GM21515 (cell line): ENCODE results near the gene GET4.
"Not testable (repeated sequence)": the region's sequence is repeated elsewhere in the genome, so short reads cannot be mapped to it uniquely, and the experiment has no call there.

Source experiments
- ATAC-seq: cut with Tn5 transposase; IDR thresholded peaks from one replicate; pipeline ENCODE4 v1.9.1; 2021; ENCODE audit not compliant: unreplicated experiment

GET4 gene

GRCh38 chr7:868189-868486, 8.2 kb upstream of the GET4 start:
- ATAC-seq = no peak

- ATAC-seq = no peak
Observed at GRCh38 chr7:869348-869747, 7.0 kb upstream of the GET4 start.

- ATAC-seq = no peak
Observed at GRCh38 chr7:871900-872537, 4.3 kb upstream of the GET4 start.

- not testable (repeated sequence) for ATAC-seq
Observed at GRCh38 chr7:872685-873084, 3.7 kb upstream of the GET4 start.

GRCh38 chr7:873367-874002, 2.9 kb upstream of the GET4 start:
- no peak for ATAC-seq

- no peak for ATAC-seq
Observed at GRCh38 chr7:874031-874749, 2.2 kb upstream of the GET4 start.

GRCh38 chr7:875051-875450, 1.3 kb upstream of the GET4 start:
- no peak for ATAC-seq

GRCh38 chr7:875476-876076, 778 bp upstream of the GET4 start:
- no peak for ATAC-seq

GRCh38 chr7:876972-877311, 588 bp downstream of the GET4 start:
- ATAC-seq = peak; percentile 28

GRCh38 chr7:877312-878232, 1.2 kb downstream of the GET4 start:
- ATAC-seq = no peak

GRCh38 chr7:879093-879492, 2.7 kb downstream of the GET4 start:
- no peak for ATAC-seq

GRCh38 chr7:879706-880105, 3.4 kb downstream of the GET4 start:
- ATAC-seq = no peak

- no peak for ATAC-seq
Observed at GRCh38 chr7:880450-880849, 4.1 kb downstream of the GET4 start.

- no peak for ATAC-seq
Observed at GRCh38 chr7:881441-882234, 5.3 kb downstream of the GET4 start.

GRCh38 chr7:882336-883035, 6.1 kb downstream of the GET4 start:
- no peak for ATAC-seq

GRCh38 chr7:883055-884021, 7.0 kb downstream of the GET4 start:
- ATAC-seq = no peak

- ATAC-seq = no peak
Observed at GRCh38 chr7:884191-885003, 8.0 kb downstream of the GET4 start.
